ENCODE measurements around the gene CFAP210.

DNA sequence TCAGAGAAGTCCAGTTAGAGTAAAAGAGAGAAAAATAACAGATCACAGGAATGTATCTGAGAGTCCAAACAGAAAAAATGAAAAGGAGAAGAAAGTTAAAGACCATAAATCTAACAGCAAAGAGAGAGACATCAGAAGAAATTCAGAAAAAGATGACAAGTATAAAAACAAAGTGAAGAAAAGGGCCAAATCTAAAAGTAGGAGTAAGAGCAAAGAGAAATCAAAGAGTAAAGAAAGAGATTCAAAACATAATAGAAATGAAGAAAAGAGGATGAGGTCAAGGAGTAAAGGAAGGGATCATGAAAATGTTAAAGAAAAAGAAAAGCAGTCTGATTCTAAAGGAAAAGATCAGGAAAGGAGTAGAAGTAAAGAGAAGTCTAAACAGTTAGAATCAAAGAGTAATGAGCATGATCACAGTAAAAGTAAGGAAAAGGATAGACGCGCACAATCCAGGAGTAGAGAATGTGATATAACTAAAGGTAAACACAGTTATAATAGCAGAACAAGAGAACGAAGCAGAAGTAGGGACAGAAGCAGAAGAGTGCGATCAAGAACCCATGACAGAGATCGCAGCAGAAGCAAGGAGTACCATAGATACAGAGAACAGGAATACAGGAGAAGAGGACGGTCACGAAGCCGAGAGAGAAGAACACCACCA is 57.6 kb downstream of the CFAP210 start:
- TF ChIP-seq, protein P1, sequence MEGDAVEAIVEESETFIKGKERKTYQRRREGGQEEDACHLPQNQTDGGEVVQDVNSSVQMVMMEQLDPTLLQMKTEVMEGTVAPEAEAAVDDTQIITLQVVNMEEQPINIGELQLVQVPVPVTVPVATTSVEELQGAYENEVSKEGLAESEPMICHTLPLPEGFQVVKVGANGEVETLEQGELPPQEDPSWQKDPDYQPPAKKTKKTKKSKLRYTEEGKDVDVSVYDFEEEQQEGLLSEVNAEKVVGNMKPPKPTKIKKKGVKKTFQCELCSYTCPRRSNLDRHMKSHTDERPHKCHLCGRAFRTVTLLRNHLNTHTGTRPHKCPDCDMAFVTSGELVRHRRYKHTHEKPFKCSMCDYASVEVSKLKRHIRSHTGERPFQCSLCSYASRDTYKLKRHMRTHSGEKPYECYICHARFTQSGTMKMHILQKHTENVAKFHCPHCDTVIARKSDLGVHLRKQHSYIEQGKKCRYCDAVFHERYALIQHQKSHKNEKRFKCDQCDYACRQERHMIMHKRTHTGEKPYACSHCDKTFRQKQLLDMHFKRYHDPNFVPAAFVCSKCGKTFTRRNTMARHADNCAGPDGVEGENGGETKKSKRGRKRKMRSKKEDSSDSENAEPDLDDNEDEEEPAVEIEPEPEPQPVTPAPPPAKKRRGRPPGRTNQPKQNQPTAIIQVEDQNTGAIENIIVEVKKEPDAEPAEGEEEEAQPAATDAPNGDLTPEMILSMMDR (IDR thresholded peaks at IDR 0.05), result no peak
- no peak for TF ChIP-seq POLR2A (IDR thresholded peaks at IDR 0.05)

Data from heart left ventricle (tissue), 13 donors.